Keratinocyte (primary cell): ENCODE measurements around the gene SOX8. TPM values are rescaled to one million over a fixed set of nuclear protein-coding genes. Genes with fewer than 3 reads are reported as not detected.

Experiments used
- DNase-seq: peaks from one replicate; pipeline ENCODE4 v3.0.0-alpha.2; 2011; ENCODE audit warnings: low read depth, missing footprints, low spot score
- FAIRE-seq: peaks from 2 replicates; lab custom pipeline; 2011; peaks lifted over from hg19 to GRCh38; lab: Jason Lieb, UNC
- H2AFZ ChIP-seq: 2 replicates; pipeline ENCODE4 v1.6.0; 2012; ENCODE audit warnings: low read length, control low read depth, inconsistent platforms; ENCODE audit not compliant: control insufficient read depth
- H3K27ac ChIP-seq: 2 replicates; pipeline ENCODE4 v1.5.1; 2011; ENCODE audit warnings: low read length; ENCODE audit not compliant: control insufficient read depth, insufficient read depth
- H3K27me3 ChIP-seq: 3 replicates; pipeline ENCODE4 v1.6.0; 2011; ENCODE audit warnings: low read length; ENCODE audit not compliant: control insufficient read depth, insufficient read depth; ENCODE audit errors: extremely low read depth
- H3K36me3 ChIP-seq, 2 experiments: 2 replicates in 1 of 2; 3 replicates in 1 of 2; pipeline ENCODE4 v1.5.1; 2011; ENCODE audit warnings: low read length in 2 of 2, mild to moderate bottlenecking in 1 of 2; ENCODE audit not compliant: control insufficient read depth in 2 of 2, insufficient read depth in 2 of 2; ENCODE audit errors: extremely low read depth in 1 of 2
- H3K4me1 ChIP-seq: 3 replicates; pipeline ENCODE4 v1.5.1; 2011; ENCODE audit warnings: low read length; ENCODE audit not compliant: control insufficient read depth, insufficient read depth; ENCODE audit errors: extremely low read depth
- H3K4me2 ChIP-seq: 3 replicates; pipeline ENCODE4 v1.6.0; 2011; ENCODE audit warnings: low read depth, low read length; ENCODE audit not compliant: control insufficient read depth, insufficient read depth; ENCODE audit errors: extremely low read depth
- H3K4me3 ChIP-seq, 3 experiments: fragments of 200-600 bp in 1 of 3; sonication (generic) in 1 of 3; 2 replicates in 2 of 3; 3 replicates in 1 of 3; pipeline ENCODE4 v1.5.1; 2011 to 2016; ENCODE audit warnings: low read length in 3 of 3, mild to moderate bottlenecking in 3 of 3, control low read depth in 2 of 3, inconsistent platforms in 1 of 3, low read depth in 1 of 3, mixed read lengths in 1 of 3, mixed run types in 1 of 3, moderate library complexity in 1 of 3; ENCODE audit not compliant: control insufficient read depth in 2 of 3, insufficient read depth in 2 of 3; ENCODE audit errors: extremely low read depth in 1 of 3
- H3K79me2 ChIP-seq: 2 replicates; pipeline ENCODE4 v1.6.0; 2012; ENCODE audit warnings: low read length; ENCODE audit not compliant: control insufficient read depth, insufficient read depth
- H3K9ac ChIP-seq: 3 replicates; pipeline ENCODE4 v1.6.0; 2011; ENCODE audit warnings: low read length; ENCODE audit not compliant: control insufficient read depth, insufficient read depth; ENCODE audit errors: extremely low read depth
- H3K9me1 ChIP-seq: 3 replicates; pipeline ENCODE4 v1.6.0; 2011; ENCODE audit warnings: low read length; ENCODE audit not compliant: control insufficient read depth, insufficient read depth; ENCODE audit errors: extremely low read depth
- H3K9me3 ChIP-seq: 2 replicates; pipeline ENCODE4 v1.5.1; 2012; ENCODE audit warnings: low read depth, low read length; ENCODE audit not compliant: control insufficient read depth
- H4K20me1 ChIP-seq: 3 replicates; pipeline ENCODE4 v1.6.0; 2011; ENCODE audit warnings: low read length; ENCODE audit not compliant: control insufficient read depth, insufficient read depth; ENCODE audit errors: extremely low read depth
- CTCF ChIP-seq, 3 experiments: IDR thresholded peaks in 1 of 3; conservative IDR thresholded peaks in 1 of 3; optimal IDR thresholded peaks in 1 of 3; 2 replicates in 2 of 3; 3 replicates in 1 of 3; pipeline versions ENCODE3 to v1.5.1; 2011; ENCODE audit warnings: low read length in 3 of 3, mild to moderate bottlenecking in 3 of 3, moderate library complexity in 2 of 3, control low read depth in 1 of 3, inconsistent platforms in 1 of 3; ENCODE audit not compliant: insufficient read depth in 2 of 3; ENCODE audit errors: extremely low read depth in 1 of 3
- EZH2 ChIP-seq: IDR thresholded peaks from one replicate; pipeline ENCODE4 v1.6.1; 2012; ENCODE audit warnings: inconsistent platforms, mild to moderate bottlenecking, low read length, moderate library complexity
- dilution Hi-C: fragments of 300-500 bp; cut with MboI; formaldehyde crosslinking; loops from one replicate; pipeline ENCODE4 v1.7.0; 2020; ENCODE audit warnings: low sequenced_read_pairs; ENCODE audit not compliant: extremely low pct_ligation_motif_present
- polyA plus RNA-seq, 5 experiments: library from polyadenylated mRNA; depleted of rRNA in 3 of 5; stranded (reverse) in 3 of 5; stranded (forward) in 1 of 5; unstranded in 1 of 5; fragments of >200 nt; gene quantifications; 1 replicate in 1 of 5; 2 replicates in 3 of 5; 3 replicates in 1 of 5; pipeline versions ENCODE4 v1.2.1 to v1.2.3, GENCODE V29; 2011 to 2012; ENCODE audit warnings: missing spikeins in 2 of 5, low read depth in 1 of 5, low replicate concordance in 1 of 5

The SOX8 gene
- polyA plus RNA-seq, 1 donor (not counting 4 experiments of a cell fraction or from before 2014, with no cell fraction given), result 0.03 TPM

- Histone ChIP-seq H3K36me3 (no peaks in the 10 kb centered on the region), H3K79me2 (no peaks in the 10 kb centered on the region), H3K4me1 (no peaks in the 10 kb centered on the region), H3K9me1 (no peaks in the 10 kb centered on the region), H3K4me3 (no peak overlapping the region), H4K20me1 (no peaks in the 10 kb centered on the region), H2AFZ (no peak overlapping the region), H3K4me2 (no peak overlapping the region), H3K27me3 (peaks cover 57% of the 10 kb centered on the region), H3K9me3 (no peaks in the 10 kb centered on the region), H3K9ac (no peak overlapping the region), H3K27ac (no peak overlapping the region)
- no peak for FAIRE-seq
- no peak for TF ChIP-seq CTCF (optimal IDR thresholded peaks at IDR 0.05 in 1 of 3, IDR thresholded peaks at IDR 0.05 in 1 of 3, conservative IDR thresholded peaks at IDR 0.05 in 1 of 3; ENCODE audit: extremely low read depth in 1 of 3, insufficient read depth in 2 of 3, low read length in 3 of 3)
- TF ChIP-seq EZH2, result no peak
- dilution Hi-C loops, result no loop called here
- DNase-seq, result no peak
These were observed 1.0 kb upstream of the SOX8 start for GRCh38 chr16:980595-980854.

GRCh38 chr16:982145-983043, 824 bp downstream of the SOX8 start:
- Histone ChIP-seq H3K36me3 (no peaks in the 10 kb centered on the region), H4K20me1 (no peaks in the 10 kb centered on the region), H2AFZ (no peak overlapping the region), H3K4me3 (no peak overlapping the region), H3K4me2 (no peak overlapping the region), H3K9me3 (no peaks in the 10 kb centered on the region), H3K9ac (no peak overlapping the region), H3K27me3 (peaks cover 70% of the 10 kb centered on the region), H3K9me1 (no peaks in the 10 kb centered on the region), H3K79me2 (no peaks in the 10 kb centered on the region), H3K27ac (no peak overlapping the region), H3K4me1 (no peaks in the 10 kb centered on the region)
- dilution Hi-C loops, result no loop called here
- TF ChIP-seq CTCF (optimal IDR thresholded peaks at IDR 0.05 in 1 of 3, IDR thresholded peaks at IDR 0.05 in 1 of 3, conservative IDR thresholded peaks at IDR 0.05 in 1 of 3; ENCODE audit: extremely low read depth in 1 of 3, insufficient read depth in 2 of 3, low read length in 3 of 3), result no peak
- peak; percentile 84 for TF ChIP-seq EZH2
- no peak for FAIRE-seq
- DNase-seq, result no peak
